Fibroblast of villous mesenchyme (primary cell): Measurements from ENCODE around the gene MRPL12. TPM values are rescaled to one million over a fixed set of nuclear protein-coding genes. Genes with fewer than 3 reads are reported as not detected.

ENCODE experiments used
- DNase-seq: peaks from one replicate; pipeline ENCODE4 v3.0.0-alpha.2; 2010; ENCODE audit warnings: low read depth
- H3K4me3 ChIP-seq: 2 replicates; pipeline ENCODE4 v1.5.1; 2011; ENCODE audit warnings: low read depth, mild to moderate bottlenecking, low read length
- CTCF ChIP-seq: IDR thresholded peaks from 2 replicates; pipeline ENCODE4 v1.5.1; 2012; ENCODE audit warnings: low read depth, mild to moderate bottlenecking, low read length; ENCODE audit not compliant: insufficient read depth
- total RNA-seq: library from RNA; depleted of rRNA; stranded (reverse); fragments of >200 nt; gene quantifications from 2 replicates; pipeline ENCODE4 v1.2.3, GENCODE V29; 2012

MRPL12 gene
- total RNA-seq, 1 donor = 12.1 TPM

- H3K4me3 ChIP-seq = no peak overlapping the region
- TF ChIP-seq CTCF = no peak
- no peak for DNase-seq
Measured at GRCh38 chr17:81722184-81723120, 19.3 kb downstream of the MRPL12 start.

GRCh38 chr17:81723651-81724209 lies 20.6 kb downstream of the MRPL12 start:
- no peak for TF ChIP-seq CTCF
- H3K4me3 ChIP-seq = no peak overlapping the region
- DNase-seq = no peak

GRCh38 chr17:81725439-81725838 lies 22.3 kb downstream of the MRPL12 start:
- H3K4me3 ChIP-seq = no peak overlapping the region
- no peak for DNase-seq
- TF ChIP-seq CTCF = no peak

GRCh38 chr17:81726004-81726403 lies 22.8 kb downstream of the MRPL12 start:
- no peak overlapping the region for H3K4me3 ChIP-seq
- TF ChIP-seq CTCF = no peak
- no peak for DNase-seq

- TF ChIP-seq CTCF = no peak
- no peak for DNase-seq
- H3K4me3 ChIP-seq = no peak overlapping the region
Measured at GRCh38 chr17:81727324-81728031, 24.3 kb downstream of the MRPL12 start.

GRCh38 chr17:81733507-81734404 lies 30.6 kb downstream of the MRPL12 start:
- H3K4me3 ChIP-seq = no peak overlapping the region
- DNase-seq = peak; percentile 65
- TF ChIP-seq CTCF = peak; percentile 90
